DND-41 (cell line): ENCODE data around the gene RFNG.

Experiments used
- ATAC-seq: fragments of 200-7000 bp; cut with Tn5 transposase; 3 replicates; pipeline ENCODE4 v1.9.1; 2021; ENCODE audit warnings: low read depth; ENCODE audit not compliant: insufficient read depth
- DNase-seq: peaks from one replicate; pipeline ENCODE4 v3.0.0-alpha.2; 2020
- H2AFZ ChIP-seq: 2 replicates; pipeline ENCODE4 v1.6.0; 2012; ENCODE audit warnings: low read depth, low read length
- H3K27ac ChIP-seq: 2 replicates; pipeline ENCODE4 v1.5.1; 2012; ENCODE audit warnings: low read length, inconsistent platforms
- H3K27me3 ChIP-seq: fragments of 200-600 bp; sonication (generic); 2 replicates; pipeline ENCODE4 v1.6.0; 2012; ENCODE audit warnings: low read length, mild to moderate bottlenecking, inconsistent platforms; ENCODE audit not compliant: insufficient read depth, poor library complexity
- H3K36me3 ChIP-seq: 2 replicates; pipeline ENCODE4 v1.5.1; 2012; ENCODE audit warnings: low read length, inconsistent platforms; ENCODE audit not compliant: insufficient read depth
- H3K4me1 ChIP-seq: 2 replicates; pipeline ENCODE4 v1.5.1; 2012; ENCODE audit warnings: mild to moderate bottlenecking, low read length; ENCODE audit not compliant: insufficient read depth
- H3K4me2 ChIP-seq: 2 replicates; pipeline ENCODE4 v1.6.0; 2012; ENCODE audit warnings: mild to moderate bottlenecking, moderate library complexity, low read length, inconsistent platforms; ENCODE audit not compliant: insufficient read depth
- H3K4me3 ChIP-seq, 2 experiments: fragments of 200-600 bp in 1 of 2; shearing (Covaris generic) in 1 of 2; 2 replicates each; pipeline ENCODE4 v1.5.1; 2012 to 2016; ENCODE audit warnings: inconsistent platforms in 2 of 2, low read length in 2 of 2, mild to moderate bottlenecking in 2 of 2, low read depth in 1 of 2, moderate library complexity in 1 of 2
- H3K79me2 ChIP-seq: 2 replicates; pipeline ENCODE4 v1.6.0; 2012; ENCODE audit warnings: low read length, inconsistent platforms; ENCODE audit not compliant: insufficient read depth
- H3K9ac ChIP-seq: 2 replicates; pipeline ENCODE4 v1.6.0; 2012; ENCODE audit warnings: low read depth, mild to moderate bottlenecking, inconsistent platforms, low read length, moderate library complexity
- H3K9me3 ChIP-seq: 2 replicates; pipeline ENCODE4 v1.5.1; 2012; ENCODE audit warnings: low read length, moderate library complexity, mild to moderate bottlenecking, inconsistent platforms; ENCODE audit not compliant: insufficient read depth, severe bottlenecking
- H4K20me1 ChIP-seq: 2 replicates; pipeline ENCODE4 v1.6.0; 2012; ENCODE audit warnings: low read length; ENCODE audit not compliant: insufficient read depth
- CTCF ChIP-seq: IDR thresholded peaks from 2 replicates; pipeline ENCODE4 v1.5.1; 2012; ENCODE audit warnings: borderline replicate concordance, low read length, moderate library complexity, mild to moderate bottlenecking; ENCODE audit not compliant: poor library complexity, severe bottlenecking; ENCODE audit errors: extremely low read depth
- EZH2 ChIP-seq: IDR thresholded peaks from 3 replicates; pipeline ENCODE4 v1.6.1; 2012; ENCODE audit warnings: borderline replicate concordance, low read depth, mild to moderate bottlenecking, moderate library complexity, low read length, inconsistent platforms; ENCODE audit not compliant: severe bottlenecking

The RFNG gene

GRCh38 chr17:82094931-82095776, 43.5 kb upstream of the RFNG start:
- no peaks in the 10 kb centered on the region for H3K27me3 ChIP-seq
- peak overlapping the region; percentile 83; the same call in 1 of the 2 replicates for H3K27ac ChIP-seq
- H3K9ac ChIP-seq, result peak overlapping the region; percentile 95
- H2AFZ ChIP-seq, result no peak overlapping the region
- DNase-seq (no peak), ATAC-seq (no peak)
- TF ChIP-seq EZH2, result no peak
- no peak for TF ChIP-seq CTCF
- peaks cover 65% of the 10 kb centered on the region for H3K36me3 ChIP-seq
- H3K4me2 ChIP-seq, result peak overlapping the region; percentile 78
- H3K79me2 ChIP-seq, result peaks cover 79% of the 10 kb centered on the region
- peak overlapping the region in 1 of 2 experiments; percentile 62; a peak in 2 of 4 replicates for H3K4me3 ChIP-seq
- peaks cover 46% of the 10 kb centered on the region for H3K4me1 ChIP-seq
- peaks cover 58% of the 10 kb centered on the region for H4K20me1 ChIP-seq
- H3K9me3 ChIP-seq, result no peaks in the 10 kb centered on the region

DNA sequence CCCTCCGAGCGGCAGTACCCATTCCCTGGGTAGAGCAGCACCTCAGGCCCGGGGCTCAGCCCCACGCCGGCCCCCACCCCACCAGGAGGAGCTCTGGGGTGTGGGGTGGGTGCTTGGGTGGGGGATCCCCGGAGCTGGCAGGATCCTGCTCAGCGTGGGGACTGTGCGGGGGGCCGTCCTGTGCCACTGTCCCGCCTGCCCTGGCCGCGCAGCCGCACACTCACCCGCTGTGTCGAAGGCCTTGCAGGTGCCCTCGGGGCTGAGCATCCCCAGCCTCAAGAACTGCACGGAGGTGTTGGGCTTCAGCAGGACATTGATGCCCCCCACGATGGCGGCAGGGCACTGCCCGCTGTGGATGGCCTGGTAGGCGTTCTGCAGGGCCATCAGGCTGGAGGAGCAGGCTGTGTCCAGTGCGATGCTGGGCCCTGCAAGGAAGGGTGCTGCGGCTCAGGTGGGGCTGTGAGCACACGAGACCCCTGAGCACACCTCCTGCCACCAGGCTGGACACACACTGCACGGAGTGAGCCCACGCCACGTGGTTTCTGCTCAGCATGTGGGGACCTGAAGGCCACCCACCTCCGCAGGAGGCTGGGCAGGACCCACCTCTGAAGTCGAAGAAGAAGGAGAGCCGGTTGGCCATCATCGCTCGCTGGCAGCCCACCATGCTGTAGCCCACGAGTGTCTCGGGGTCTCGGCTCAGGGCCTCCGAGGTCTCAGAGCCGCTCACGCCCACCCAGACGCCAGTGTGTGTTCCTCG, 41.6 kb upstream of the RFNG start:
- Histone ChIP-seq H3K4me3 (no peak overlapping the region), H3K4me2 (no peak overlapping the region), H3K4me1 (peaks cover 32% of the 10 kb centered on the region), H3K9ac (no peak overlapping the region), H3K27ac (no peak overlapping the region), H4K20me1 (peaks cover 75% of the 10 kb centered on the region), H3K79me2 (peaks cover 68% of the 10 kb centered on the region), H3K36me3 (peaks cover 84% of the 10 kb centered on the region), H3K9me3 (no peaks in the 10 kb centered on the region), H2AFZ (no peak overlapping the region), H3K27me3 (no peaks in the 10 kb centered on the region)
- DNase-seq (no peak), ATAC-seq (no peak)
- TF ChIP-seq CTCF (no peak), EZH2 (no peak)

DNA sequence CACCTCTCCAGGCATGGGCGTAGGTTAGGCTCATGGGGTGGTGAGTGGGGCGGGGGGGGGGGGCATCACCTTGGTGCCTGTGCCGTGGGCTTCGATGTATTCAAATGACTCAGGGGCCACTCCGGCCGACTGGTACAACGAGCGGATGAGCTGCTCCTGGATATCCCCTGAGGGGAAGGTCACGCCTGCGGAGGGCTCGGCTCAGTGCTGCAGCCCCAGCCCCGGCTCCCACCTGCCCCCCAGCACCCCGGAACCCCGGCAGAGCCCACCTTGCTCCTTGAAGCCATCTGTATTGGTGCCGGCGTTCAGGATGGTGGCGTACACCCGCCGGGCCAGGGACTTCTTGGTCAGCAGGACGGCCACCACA, 41.0 kb upstream of the RFNG start:
- DNase-seq (no peak), ATAC-seq (no peak)
- no peaks in the 10 kb centered on the region for H3K9me3 ChIP-seq
- peaks cover 32% of the 10 kb centered on the region for H3K4me1 ChIP-seq
- no peak overlapping the region for H3K9ac ChIP-seq
- H3K4me2 ChIP-seq, result no peak overlapping the region
- H4K20me1 ChIP-seq, result peaks cover 79% of the 10 kb centered on the region
- H3K36me3 ChIP-seq, result peaks cover 90% of the 10 kb centered on the region
- H3K79me2 ChIP-seq, result peaks cover 63% of the 10 kb centered on the region
- no peak overlapping the region for H3K27ac ChIP-seq
- H2AFZ ChIP-seq, result no peak overlapping the region
- no peaks in the 10 kb centered on the region for H3K27me3 ChIP-seq
- H3K4me3 ChIP-seq, result no peak overlapping the region
- TF ChIP-seq EZH2 (no peak), CTCF (no peak)
